Stimulated activated CD8-positive, alpha-beta memory T cell treated with anti-CD3 and anti-CD28 coated beads, Interleukin-15, amount 100 ng/mL, for 48 hours (primary cell): ENCODE measurements around the gene ARPP21.

Source experiments
- DNase-seq, 2 donors: peaks; one replicate each; pipeline ENCODE4 v3.0.0-alpha.2; 2020; ENCODE audit warnings: low read depth in 2 of 2

The ARPP21 gene

GRCh38 chr3:35675621-35676020 is 36.3 kb downstream of the ARPP21 start:
- DNase-seq, result no peak

DNA sequence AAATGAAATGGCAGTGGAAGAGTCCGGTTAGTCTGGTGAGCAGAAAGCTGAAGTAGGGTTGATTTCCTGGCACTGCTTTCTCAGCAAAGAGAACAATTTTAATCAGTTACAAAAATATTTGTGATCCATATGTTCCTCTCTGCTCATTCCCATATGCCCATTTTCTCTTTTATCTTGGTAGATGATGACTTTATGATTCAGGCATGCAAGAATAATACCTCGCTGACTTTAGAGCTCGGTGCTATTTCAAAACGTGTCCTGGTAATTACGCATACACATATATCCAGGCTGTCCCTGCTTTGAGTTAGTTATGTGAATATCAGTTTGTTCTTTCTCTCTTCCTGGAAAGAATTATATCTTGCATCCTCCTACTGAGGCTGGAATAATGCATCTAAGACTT is 38.5 kb downstream of the ARPP21 start:
- DNase-seq, result no peak

- DNase-seq, result no peak
These were observed 39.4 kb downstream of the ARPP21 start for GRCh38 chr3:35678643-35679161.

GRCh38 chr3:35679409-35680080 is 40.2 kb downstream of the ARPP21 start:
- no peak for DNase-seq

GRCh38 chr3:35680866-35681650 is 41.7 kb downstream of the ARPP21 start:
- no peak for DNase-seq

DNA sequence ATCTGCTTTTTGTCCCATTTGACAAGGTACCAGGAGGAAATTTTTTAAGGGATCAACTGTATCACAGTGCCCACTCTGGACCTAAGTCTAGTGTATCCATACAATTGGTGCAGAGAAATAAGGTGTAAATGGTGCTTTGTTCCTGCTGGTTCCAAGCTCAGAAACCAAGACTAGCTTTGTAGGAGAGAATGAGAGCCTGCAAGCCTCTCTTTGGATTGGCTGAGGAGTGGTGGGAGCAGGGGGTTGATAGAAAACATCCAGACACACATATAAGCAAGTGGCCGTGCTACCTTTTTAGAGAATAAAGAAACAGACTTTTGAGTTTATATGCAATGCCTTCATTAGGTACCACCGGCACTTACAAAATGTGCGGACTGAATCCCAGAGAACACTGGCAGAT is 45.8 kb downstream of the ARPP21 start:
- no peak for DNase-seq

GRCh38 chr3:35688826-35689225 is 49.5 kb downstream of the ARPP21 start:
- DNase-seq, result no peak

DNA sequence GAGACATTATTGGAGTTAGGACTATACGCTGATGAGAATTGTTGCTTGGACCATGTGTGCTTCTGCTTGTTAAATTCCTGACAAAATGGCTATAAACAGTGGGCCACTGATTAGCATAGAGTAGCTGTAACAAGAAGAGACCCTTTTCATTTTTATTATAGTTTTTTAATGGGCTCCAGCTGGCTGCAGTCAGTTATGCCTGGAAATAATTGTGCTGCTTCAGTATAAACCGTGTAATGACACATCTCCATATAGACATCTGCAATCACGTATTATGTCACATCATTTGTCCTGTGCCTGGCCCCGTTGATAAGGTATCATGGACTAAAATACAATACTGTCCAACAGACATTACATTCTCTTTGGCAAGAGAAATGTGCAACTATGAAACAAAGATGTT is 50.9 kb downstream of the ARPP21 start:
- no peak for DNase-seq

GRCh38 chr3:35705904-35706303 is 66.6 kb downstream of the ARPP21 start:
- no peak for DNase-seq

DNA sequence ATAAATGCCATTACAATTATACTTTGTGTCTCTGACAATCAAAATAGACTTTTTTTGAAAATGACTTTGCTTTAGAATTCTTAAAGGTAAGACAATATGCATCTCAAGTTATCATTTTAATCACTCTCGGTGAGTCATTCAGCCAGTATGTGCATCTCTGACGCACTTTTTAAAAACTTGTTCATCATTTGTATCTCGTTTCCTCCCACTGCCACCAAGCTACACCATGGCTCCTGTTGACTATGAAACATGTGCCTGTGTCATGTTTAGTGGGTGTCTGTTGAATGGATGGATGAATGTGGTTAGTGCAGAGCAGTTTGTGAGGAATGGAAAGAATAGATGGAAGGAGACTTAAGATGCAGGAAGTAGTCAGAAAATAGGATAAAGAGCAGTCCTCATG is 68.6 kb downstream of the ARPP21 start:
- no peak for DNase-seq

GRCh38 chr3:35708394-35709271 is 69.3 kb downstream of the ARPP21 start:
- DNase-seq, result no peak

- DNase-seq, result no peak
These were observed 70.4 kb downstream of the ARPP21 start for GRCh38 chr3:35709691-35710090.

GRCh38 chr3:35710554-35710953 is 71.2 kb downstream of the ARPP21 start:
- no peak for DNase-seq

DNA sequence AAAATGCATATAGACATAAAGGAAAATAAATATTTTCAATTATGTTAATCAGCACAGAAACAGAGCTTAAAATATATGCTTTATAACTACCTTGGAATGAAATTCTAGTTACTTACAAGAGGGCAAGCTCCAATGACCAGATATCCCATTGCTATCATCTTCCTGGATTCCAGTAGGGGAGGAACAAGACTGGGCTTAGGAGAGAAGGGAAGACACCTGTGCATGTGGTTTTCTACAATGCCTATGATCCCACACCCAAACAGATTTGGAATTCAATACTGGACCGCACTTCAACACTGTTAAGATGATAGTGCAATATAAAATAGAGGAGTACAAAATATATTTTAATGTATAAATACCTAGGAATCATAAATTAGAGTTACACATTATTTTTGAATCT is 79.6 kb downstream of the ARPP21 start:
- DNase-seq, result no peak

- DNase-seq, result no peak
These were observed 82.3 kb downstream of the ARPP21 start for GRCh38 chr3:35721628-35722027.

DNA sequence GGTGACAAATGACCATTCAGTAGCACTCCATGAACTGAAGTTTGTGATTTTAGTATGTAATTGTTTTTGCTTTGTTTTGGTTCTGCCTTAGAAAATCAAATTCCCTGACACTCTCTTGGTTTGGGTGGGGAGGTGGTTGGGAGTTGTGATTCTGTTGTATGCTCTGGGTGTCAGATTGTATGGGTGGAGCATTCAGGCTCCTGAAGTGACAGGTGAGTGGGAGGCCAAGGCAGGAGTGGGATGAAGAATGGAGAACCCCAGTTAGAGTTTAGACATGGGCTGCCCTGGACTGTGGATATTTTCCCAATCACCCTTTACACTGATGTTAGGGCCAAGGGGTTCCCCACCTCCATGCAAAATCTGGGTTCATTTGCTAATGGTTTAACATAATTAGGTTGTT is 83.6 kb downstream of the ARPP21 start:
- no peak for DNase-seq

- no peak for DNase-seq
These were observed 84.3 kb downstream of the ARPP21 start for GRCh38 chr3:35723480-35724097.

GRCh38 chr3:35724106-35724505 is 84.8 kb downstream of the ARPP21 start:
- DNase-seq, result no peak

DNA sequence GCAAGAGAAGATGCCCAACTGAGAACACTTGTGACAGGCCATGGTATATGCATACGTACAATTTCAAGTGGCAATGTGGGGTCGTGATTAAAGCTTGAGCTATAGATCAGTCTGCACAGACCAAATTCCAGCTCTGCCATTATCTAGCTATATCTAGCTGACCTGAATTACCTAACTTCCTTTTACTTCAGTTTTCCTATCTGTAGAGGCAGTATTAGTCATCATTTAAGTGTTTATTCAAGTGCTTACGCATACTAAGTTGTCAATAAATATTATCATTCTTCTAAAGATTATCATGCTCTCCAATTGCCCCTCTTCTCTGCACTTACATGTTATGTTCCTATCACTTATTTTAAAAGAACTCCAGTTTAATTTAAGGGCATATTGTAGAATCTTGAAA is 87.9 kb downstream of the ARPP21 start:
- DNase-seq, result no peak

- DNase-seq, result no peak
These were observed 94.0 kb downstream of the ARPP21 start for GRCh38 chr3:35733341-35733740.

GRCh38 chr3:35733864-35734263 is 94.5 kb downstream of the ARPP21 start:
- DNase-seq, result no peak

- DNase-seq, result no peak
These were observed 97.8 kb downstream of the ARPP21 start for GRCh38 chr3:35737080-35737479.
